ENCODE measurements around the gene VIPR1.
"Not testable (repeated sequence)": the region's sequence is repeated elsewhere in the genome, so short reads cannot be mapped to it uniquely, and the experiment has no call there.

The VIPR1 gene

DNA sequence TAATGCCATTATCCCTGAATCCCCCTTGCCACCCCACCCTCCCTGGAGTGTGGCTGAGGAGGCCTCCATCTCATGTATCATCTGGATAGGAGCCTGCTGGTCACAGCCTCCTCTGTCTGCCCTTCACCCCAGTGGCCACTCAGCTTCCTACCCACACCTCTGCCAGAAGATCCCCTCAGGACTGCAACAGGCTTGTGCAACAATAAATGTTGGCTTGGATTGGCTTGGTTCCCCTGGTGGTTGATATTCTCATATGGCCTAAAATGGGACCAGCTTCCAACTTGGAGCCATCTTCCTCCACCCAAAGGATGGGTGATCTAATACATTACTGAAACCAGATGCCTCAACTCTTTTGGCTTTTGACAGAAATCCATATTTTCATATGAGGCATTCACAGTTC, 34.9 kb downstream of the VIPR1 start:
- DNase-seq, result no peak

DNA sequence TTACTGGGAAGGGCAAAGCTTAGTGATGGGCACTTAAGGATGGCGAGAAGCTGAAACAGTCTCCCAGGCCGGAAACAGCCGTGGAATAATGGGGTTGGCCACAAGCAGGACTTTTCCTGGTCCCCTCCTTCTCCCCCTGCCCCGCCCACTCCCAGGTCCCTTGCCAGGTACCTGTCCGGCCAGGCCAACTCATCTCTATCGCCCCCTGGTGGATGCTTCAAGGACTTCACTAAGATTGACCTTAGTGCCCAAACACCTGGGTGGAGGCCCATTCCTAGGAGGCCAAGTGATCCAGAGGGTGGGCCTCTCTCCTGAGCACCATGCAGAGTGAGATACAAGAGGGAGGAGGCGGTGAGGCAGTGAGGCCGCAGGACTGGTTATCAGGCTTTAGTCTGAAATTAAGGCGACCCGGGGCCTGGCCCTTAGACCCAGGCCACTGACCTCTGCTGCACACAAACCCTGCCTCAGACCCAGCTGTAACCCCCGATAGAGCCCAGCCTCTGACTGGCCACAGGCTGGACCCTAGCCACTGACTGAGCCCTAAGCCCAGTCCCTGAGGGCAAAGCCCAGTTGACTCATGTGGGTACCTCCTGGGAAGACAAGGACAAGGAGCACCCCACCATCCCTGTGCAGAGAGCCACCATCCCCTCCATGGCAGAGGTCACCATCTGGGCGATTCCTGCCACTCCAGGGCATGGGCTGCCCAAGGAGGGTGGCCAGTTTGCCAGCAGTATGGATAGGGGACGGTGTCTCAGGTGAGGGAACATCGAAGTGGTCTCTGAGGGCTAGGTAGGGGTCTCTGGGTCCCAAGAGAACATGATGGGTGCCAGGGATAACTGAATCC, 37.6 kb downstream of the VIPR1 start:
- peak; percentile 32 to 45 for DNase-seq

DNA sequence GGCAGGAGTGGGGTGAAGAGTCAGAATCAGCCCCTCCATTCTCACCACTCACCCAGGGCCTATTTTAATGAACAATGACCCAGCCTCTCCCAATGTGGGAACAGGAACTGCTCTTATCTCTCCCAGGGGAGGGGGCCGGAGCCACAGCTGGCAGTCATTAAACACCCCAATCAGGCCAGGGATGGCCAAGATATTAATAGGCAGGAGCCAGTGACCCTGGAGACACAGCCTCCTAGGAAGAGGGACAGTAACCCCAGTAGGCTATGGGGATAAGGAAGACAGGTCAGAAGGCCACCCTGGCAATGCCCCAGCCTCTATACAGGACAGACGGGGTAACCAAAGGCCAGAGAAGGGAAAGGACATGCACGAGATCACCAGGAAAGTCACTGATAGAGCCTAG, 38.6 kb downstream of the VIPR1 start:
- no peak for DNase-seq

DNA sequence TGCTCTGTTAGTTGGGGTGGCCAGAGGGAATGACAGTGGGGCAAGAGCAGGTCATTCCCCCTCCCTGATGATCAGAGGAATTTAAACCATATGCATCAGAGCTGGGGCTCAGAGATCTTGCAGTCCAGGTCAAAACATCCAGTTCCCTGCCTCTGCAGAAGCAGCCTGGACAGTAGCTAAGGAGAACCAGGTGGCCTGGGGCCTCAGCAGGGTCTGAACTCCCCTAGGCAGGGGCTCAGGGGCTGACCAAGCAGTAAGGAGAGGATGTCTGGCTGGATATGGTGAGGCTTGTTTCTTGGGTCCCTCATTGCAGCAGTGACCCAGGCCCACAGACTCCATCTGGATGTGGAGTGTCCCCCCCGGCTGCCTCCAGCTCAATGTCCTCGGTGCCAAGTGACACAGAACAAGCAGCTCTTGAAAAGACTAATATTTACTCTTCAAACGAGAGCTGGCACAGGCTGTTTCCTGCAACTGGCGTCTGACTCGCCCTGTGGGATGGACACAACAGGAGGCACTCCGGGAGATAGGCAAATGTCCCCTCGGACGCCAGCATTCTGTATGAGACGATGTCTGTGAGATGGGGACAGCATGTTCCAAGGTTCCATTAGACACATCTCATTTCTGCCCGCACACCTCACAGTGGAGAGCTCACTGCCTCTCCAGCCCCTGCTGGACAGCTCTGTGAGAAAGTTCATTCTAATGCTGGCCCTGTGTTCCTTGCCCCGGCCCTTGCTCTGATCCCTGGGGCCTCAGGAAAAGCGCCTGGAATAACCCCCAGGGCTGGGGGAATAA, 42.2 kb downstream of the VIPR1 start:
- no peak for DNase-seq

DNA sequence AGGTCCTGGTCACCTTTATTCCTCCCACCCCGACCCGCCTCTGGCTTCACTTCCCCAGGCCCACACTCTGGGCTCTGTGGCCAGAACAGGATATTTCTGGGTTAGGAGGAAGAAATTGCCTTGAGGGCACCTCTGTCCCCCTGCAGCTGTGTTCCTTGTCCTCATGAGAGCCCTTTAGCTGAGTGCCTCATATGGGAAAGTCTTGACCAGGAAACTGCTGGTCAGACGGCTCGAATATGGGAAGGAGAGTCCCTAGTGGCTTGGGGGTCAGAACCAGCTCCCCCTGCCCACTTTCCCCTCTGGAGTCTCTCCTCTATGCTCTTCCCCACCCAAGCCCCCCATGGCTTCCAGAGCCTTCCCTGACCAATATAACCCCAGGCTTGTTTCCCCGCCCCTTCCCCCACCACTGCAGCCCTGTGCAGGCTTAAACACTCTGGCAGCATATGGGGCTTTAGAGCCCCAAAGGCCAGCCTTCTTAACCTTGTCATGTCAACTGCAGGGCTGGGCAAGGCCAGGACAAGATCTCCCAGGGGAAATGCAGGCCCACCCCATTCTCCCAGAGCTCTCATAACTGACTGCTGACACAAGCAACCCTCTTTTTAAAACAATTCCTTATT, 42.9 kb downstream of the VIPR1 start:
- no peak for DNase-seq

DNA sequence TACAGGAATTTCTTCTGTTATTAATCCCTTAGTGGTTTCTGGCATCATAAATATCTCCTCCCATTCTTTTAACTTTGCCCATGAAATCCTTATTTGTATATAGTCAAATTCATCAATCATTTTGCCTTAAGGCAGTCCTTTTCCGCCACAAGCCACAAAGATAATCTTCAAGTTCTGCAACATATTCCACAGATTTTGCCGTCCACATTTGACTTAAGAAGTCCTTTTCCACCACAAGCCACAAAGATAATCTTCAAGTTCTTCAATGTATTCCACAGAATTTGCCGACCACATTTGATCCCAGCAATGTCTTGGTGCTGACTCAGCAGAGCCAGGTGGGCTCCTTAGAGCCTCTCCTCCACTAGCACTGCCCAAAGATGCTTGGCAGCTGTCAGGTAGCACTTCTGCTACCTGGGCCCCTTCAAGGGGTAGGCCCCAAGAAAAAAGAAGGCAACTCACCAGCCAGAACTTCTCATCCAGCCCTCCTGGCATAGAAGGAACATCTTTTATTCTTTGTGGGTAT, 44.3 kb downstream of the VIPR1 start:
- DNase-seq, result no peak

DNA sequence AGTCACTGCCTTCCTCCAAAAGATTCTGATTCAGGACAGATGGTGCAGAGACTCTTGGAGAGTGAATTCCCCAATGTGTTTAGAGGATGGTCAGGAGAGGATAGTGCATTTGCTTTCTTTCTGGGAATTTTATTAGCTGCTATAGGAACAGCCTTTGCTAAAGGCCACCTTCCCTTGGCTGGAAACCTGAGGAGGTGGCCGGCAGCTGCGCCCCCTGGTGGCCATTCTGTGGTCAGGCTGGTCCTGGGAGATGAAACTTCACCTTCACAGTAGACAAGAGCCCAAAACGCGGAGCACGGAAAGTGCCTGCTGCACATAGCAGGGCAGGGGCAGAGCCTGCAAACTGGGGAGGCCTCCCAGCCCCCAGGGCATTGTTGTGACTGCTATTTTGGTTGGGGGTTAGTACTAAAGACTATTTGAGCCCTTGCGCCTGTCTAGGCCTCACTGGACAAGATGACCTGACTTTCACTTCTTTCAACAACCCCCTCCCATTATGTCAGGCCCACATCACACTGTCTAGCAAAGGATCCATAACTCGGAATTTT, 45.0 kb downstream of the VIPR1 start:
- DNase-seq, result peak; percentile 37 to 49

DNA sequence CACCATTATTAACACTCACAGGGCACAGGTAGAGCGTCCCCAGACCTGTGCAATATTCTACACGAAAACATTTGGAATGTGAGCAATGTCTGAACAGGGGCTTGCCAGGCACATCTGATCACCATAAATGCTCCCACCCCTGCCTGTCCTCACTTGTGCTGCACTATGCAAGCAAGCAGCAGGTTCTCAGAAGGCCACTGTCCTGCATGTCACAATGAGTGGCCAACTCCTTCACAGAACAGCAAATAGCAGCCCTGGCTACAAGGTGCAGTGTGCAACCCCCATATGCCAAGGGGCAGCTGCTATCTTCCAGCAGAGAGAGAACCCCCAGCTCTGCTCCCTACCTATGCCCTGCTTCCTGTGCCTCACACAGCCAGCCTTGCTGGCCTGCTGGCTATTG, 46.7 kb downstream of the VIPR1 start:
- DNase-seq, result no peak

DNA sequence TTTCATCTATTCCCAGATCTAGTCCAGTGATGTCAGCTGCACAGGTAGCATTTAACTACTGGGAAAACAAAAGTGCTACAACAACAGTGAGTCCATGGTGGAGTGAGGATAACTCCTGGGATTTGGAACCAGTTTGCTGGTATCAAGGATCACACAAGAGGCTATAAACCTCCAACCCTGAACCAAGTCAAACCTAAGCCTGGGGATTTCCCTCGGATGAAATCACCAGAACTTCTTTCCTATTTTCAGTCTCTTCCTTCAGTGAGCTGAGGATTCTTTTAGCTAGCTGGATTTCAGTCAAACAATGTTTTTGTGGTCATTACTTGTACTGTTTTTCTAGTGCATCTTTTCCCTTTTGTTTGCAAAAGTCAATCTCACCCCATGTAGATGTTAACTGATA, 47.8 kb downstream of the VIPR1 start:
- DNase-seq, result no peak

DNA sequence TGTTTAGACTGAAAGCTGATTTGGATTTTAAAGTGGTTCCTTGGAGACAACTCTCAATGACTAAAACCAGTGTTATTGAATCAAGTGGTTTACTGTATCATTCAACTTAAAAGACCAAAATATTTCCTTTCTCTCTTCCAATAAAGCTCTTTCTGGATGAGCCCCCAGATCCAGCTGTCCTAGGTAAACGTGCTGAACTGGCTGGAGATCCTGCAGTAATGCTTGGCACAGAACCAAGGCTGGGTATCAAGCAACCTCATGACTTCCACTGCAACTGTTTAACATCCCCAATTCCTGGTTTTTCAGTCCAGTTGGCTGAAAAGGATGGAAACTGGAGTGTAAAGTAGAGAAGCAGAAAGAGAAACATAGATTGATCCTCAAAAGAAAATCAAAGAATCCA, 50.4 kb downstream of the VIPR1 start:
- DNase-seq, result no peak

DNA sequence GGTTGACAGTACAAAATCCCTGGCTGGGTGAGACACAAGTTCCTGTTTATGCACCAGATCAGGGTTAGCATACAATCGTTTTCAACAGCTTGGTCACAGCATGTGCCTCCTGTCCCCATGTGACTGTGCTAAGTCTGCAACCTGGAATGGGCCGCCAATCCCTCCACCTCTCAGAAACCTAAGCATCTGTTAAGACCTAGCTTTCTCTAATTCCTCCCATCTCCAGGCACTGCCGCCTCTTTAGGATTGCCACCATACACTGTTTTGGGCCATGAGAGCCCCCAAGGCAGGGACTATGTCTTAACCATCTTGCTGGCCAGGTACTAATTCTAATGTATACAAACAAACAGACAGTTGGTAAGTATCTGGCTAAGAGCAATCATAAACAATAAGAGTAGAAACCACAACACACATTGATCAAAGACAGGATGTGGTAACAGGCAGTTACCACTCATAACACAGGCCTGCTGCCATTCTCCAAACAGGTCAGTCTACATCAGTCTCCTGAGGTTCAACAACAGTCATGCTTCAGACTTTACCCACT, 53.7 kb downstream of the VIPR1 start:
- no peak for DNase-seq

DNA sequence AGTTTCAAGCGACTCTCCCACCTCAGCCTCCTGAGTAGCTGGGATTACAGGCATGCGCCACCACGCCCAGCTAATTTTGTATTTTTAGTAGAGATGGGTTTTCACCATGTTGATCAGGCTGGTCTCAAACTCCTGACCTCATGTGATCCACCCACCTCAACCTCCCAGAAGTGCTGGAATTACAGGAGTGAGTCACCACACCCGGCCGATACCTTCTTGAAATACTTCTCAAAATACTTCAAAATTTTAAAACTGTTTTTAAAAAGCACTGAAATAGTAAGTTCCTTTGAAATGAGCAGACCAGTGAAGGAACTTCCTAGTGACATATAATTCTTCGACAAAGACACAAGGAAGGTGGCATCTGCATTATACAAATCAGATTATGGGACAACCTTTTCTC, 54.4 kb downstream of the VIPR1 start:
- not testable (repeated sequence) for DNase-seq

DNA sequence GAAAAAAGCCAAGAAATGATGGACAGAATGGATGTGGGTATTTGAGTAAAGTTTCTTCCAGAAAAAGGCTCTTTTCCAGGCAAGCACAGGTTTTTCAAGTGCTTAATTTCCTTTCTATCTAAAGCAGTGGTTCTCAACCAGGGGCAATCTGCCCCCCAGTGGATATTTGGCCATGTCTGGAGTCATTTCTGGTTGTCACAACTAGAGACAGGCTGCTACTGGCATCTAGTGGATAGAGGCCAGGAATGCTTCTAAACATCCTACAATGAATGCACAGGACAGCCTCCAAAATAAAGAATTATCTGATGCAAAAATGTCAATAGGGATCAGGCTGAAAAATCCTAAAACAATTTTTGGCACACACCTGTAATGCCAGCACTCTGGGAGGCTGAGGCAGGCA, 55.4 kb downstream of the VIPR1 start:
- peak in 1 of 2 experiments; percentile 25 for DNase-seq

DNA sequence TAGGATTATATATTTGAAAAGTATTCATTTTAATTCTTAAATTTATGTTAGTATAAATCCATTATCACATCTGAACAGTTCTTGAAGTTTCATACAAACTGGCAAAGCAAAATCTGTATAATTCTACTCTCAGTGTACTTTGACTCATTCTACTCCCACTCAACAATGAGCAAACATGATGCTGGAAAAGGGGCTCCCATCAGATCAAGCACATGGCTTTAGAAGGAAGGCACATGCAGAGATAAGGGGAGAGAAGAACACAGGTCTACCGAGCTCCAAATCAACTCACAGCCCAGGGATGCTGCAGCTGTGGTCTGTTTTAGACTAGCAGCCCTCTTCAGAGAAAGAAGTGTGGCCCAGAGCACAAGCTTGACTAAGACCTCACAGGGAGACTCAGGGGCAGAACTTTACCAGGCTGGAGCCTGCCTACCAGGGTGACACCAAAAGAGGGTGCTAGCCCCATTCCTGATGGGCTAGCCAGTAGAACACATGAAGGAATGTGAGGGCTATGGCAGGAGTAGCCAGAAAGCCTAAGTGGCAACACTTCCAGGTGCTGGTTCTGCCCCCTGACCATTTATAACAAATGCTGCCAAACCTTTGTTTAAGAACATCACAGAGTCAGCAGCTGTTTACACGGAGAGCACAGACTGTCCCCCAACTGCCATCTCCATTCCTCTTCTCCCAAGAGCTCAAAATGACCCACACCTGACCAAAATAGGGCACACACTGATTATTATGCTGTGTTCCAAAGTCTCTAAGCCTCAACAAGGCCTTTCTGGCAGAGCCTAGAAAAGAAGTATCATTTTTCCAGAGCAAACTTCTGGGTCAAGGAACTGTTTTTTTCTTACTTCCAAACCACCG, 59.8 kb downstream of the VIPR1 start:
- no peak for DNase-seq

DNA sequence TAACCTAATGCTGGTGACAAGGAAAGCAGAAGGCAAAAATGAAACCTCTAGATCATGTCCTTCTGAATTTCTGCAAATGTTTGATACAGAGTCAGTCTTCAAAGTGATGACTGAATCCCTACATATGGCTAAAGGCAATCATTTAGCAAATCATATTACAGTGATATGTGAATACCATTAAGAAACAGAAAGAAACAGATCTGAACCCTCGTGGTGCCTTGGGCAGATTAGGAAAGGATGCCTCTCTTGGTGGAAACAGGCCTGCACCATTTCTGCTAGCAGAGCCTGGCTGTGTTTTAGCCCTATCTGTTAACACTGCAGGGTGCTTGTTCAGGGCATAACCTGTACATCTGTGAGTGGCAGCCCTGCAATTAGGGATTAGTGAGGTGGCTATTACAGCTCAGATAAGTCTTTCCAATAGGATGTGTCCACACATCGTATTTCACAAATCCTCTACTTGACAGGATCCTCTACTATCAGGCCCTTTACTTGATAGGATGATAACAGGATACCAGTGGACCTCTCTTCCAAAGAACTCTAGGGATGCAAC, 67.2 kb downstream of the VIPR1 start:
- DNase-seq, result no peak

DNA sequence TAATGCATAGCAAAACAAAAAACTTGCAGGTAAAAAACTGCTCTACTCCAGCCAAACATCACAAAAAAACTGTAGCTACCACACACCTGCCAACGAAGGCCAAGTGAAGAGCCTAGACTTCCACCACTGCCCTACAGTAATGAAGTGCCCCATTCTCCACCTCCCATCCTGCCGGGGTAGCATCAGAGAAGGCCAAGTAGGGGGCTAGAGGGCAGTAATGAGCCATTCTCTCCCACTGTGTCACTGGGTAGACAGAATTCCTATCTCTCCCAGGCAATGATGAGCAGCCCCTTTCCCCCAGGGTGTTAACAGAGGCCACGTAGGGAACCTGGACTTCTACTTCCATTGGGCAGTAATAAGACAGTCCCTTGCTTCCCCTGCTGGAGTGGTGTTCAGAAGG, 69.8 kb downstream of the VIPR1 start:
- DNase-seq, result peak; percentile 45 to 46

DNA sequence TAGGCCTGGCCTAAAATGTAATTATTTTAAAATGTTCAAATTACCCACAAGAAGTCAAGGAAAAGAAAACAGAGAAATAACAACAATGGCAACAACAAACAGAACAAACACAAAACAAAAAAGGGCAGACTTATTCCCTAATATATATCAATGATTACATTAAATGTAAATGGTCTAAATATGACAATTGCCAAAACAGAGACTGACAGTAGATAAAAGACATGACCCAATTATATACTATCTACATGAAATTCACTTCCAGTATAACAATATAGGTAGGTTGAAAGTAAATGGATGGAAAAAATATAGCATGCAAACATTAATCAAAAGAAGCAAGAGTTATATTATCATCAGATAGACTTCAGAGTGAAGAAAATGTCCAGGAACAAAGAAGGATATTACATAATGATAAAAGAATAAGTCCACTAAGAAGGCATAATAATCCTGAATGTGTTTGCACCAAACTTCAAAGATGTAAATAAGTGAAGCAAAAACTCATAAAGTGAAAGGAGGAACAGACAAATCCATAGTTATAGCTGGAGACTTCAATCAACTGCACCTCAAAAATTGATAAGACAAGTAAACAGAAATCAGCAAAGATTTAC, 72.8 kb downstream of the VIPR1 start:
- no peak for DNase-seq

DNA sequence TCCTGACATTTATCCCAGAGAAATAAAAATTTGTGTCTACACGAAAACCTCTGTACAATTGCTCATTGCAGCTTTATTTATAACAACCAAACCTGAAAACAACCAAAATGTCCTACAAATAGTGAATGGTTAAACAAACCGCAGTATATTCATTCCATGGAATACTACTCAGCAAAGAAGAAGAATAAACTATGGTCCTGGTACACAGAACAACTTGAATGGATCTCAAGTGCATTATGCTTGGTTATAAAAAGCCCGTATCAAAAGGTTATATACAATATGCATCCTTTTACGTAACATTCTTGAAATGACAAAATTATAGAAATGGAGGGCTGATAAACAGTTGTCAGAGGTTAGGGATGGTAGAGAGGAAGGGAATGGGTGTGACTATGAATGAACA, 75.6 kb downstream of the VIPR1 start:
- no peak for DNase-seq

DNA sequence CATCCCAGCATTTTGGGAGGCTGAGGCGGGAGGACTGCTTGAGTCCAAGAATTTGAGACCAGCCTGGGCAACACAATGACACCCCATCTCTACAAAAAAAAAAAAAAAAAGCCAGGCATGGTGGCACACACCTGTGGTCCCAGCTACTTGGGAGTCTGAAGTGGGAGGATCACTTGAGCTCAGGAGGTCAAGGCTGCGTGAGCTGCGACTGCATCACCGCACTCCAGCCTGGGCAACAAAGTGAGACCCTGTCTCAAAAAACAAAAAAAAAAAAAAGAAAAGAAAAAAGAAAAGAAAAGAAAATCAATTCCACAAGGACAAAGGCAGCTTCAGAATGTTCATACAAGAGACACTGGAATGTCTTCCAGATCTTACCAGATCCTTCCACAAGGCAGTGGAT, 76.9 kb downstream of the VIPR1 start:
- DNase-seq, result not testable (repeated sequence)

DNA sequence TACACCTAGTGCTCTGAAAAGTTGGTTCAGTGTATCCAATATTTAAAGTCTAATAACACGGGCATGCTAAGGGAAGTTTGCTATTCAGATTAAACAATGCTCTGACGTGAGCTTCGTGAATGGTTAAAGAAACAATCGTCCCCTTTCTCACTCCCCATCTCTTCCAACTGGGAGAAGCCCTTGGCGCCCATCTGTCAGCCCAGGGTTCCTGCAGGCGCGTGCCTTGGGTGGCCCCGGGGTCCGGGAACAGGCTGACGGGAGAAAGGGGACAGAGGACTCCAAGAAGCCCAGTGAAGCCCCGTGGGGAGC, 78.9 kb downstream of the VIPR1 start:
- no peak for DNase-seq

DNA sequence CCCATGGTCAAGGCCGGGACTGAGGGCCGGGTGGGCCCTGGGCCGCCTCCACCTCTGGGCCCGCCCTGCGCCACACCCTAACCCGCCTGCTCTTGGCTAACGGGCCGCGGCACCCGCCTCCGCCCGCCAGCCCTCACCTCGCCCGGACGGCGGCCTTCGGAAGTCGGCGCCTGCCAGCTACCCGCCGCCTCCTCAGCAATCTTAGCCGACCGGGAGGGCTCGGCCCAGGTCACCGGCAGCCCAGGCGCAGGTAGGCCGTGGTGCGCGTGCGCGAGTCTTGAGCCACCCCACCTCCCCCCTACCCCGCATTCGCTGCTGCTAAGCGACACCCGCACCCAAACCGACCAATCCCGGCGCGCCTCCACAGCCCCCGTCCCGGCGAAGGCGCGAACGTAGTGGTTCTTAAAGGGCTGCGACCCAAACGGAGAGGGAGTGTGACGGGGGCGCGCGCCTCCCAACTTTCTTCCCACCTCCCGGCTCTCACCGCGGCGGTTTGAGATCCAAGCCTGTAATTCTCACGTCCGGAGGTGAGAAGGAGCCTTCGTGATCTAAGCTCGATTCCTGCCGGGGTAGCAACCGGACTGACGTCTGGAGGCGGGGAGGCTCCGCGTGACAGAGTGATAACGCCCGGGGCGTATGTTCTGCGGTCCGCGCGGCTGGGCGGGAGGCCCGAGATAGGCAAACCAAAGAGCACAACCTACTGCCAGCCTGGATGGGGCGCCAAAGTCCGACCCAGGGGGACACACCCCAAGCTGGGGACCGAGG, 79.4 kb downstream of the VIPR1 start, which contains the start of gene SEC22C:
Gene SEC22C (minus strand): TSS at position 259 of the 765 bp plus-strand sequence. CDS start 12,921 bp downstream, outside the sequence.
- peak; percentile 93 to 94 for DNase-seq
